Ascending aorta (tissue), 2 donors: ENCODE results near the gene LPXN. TPM values are rescaled to one million over a fixed set of nuclear protein-coding genes. Genes with fewer than 3 reads are reported as not detected.

Experiments
- DNase-seq, 2 donors: peaks; one replicate each; pipeline ENCODE4 v3.0.0-alpha.2; 2019; ENCODE audit warnings: low spot score in 2 of 2
- H3K27ac ChIP-seq, 2 donors: fragments of 200-600 bp; sonication (generic); one replicate each; pipeline ENCODE4 v1.5.1; 2016 to 2017; ENCODE audit warnings: mild to moderate bottlenecking in 1 of 2
- H3K27me3 ChIP-seq: fragments of 200-600 bp; sonication (generic); one replicate; pipeline ENCODE4 v1.5.1; 2017
- H3K36me3 ChIP-seq, 2 donors: fragments of 200-600 bp; sonication (generic); one replicate each; pipeline ENCODE4 v1.5.1; 2016
- H3K4me1 ChIP-seq, 2 donors: fragments of 200-600 bp; sonication (generic); one replicate each; pipeline ENCODE4 v1.5.1; 2016 to 2017; ENCODE audit warnings: mild to moderate bottlenecking in 1 of 2
- H3K4me3 ChIP-seq, 2 donors: fragments of 200-600 bp; sonication (generic); one replicate each; pipeline ENCODE4 v1.5.1; 2016 to 2017; ENCODE audit warnings: mild to moderate bottlenecking in 1 of 2
- H3K9me3 ChIP-seq, 2 donors: fragments of 200-600 bp; sonication (generic); one replicate each; pipeline ENCODE4 v1.5.1; 2016
- intact Hi-C: fragments of 100-400 bp; cut with DNase I; formaldehyde crosslinking; loops from one replicate; pipeline ENCODE4 v1.15.1; 2023
- total RNA-seq: library from RNA; depleted of rRNA; stranded (reverse); fragments of >200 nt; gene quantifications from one replicate; pipeline ENCODE4 v1.1.0, GENCODE V29; 2016
- TF ChIP-seq, protein P1 (sequence below), 3 experiments: fragments of 200-600 bp in 2 of 3; fragments of 450-650 bp in 1 of 3; sonication (generic) in 2 of 3; IDR thresholded peaks; one replicate each; pipeline ENCODE4 v1.5.1; 2016 to 2019; ENCODE audit warnings: antibody characterized with exemption in 3 of 3, mild to moderate bottlenecking in 1 of 3, moderate library complexity in 1 of 3

LPXN gene
- total RNA-seq, 1 donor from 2014 or later = 2.1 TPM

GRCh38 chr11:58530236-58530635, 45.4 kb downstream of the LPXN start:
- Histone ChIP-seq H3K27me3 (no peaks in the 10 kb centered on the region), H3K9me3 (no peaks in the 10 kb centered on the region), H3K36me3 (peaks cover 37 to 54% of the 10 kb centered on the region in 2 donors), H3K4me1 (no peaks in the 10 kb centered on the region), H3K4me3 (no peak overlapping the region), H3K27ac (no peak overlapping the region)
- intact Hi-C loops = no loop called here
- TF ChIP-seq, protein P1, sequence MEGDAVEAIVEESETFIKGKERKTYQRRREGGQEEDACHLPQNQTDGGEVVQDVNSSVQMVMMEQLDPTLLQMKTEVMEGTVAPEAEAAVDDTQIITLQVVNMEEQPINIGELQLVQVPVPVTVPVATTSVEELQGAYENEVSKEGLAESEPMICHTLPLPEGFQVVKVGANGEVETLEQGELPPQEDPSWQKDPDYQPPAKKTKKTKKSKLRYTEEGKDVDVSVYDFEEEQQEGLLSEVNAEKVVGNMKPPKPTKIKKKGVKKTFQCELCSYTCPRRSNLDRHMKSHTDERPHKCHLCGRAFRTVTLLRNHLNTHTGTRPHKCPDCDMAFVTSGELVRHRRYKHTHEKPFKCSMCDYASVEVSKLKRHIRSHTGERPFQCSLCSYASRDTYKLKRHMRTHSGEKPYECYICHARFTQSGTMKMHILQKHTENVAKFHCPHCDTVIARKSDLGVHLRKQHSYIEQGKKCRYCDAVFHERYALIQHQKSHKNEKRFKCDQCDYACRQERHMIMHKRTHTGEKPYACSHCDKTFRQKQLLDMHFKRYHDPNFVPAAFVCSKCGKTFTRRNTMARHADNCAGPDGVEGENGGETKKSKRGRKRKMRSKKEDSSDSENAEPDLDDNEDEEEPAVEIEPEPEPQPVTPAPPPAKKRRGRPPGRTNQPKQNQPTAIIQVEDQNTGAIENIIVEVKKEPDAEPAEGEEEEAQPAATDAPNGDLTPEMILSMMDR (IDR thresholded peaks at IDR 0.05) = no peak
- no peak for DNase-seq

GRCh38 chr11:58527429-58527828, 48.2 kb downstream of the LPXN start:
- Histone ChIP-seq H3K9me3 (no peaks in the 10 kb centered on the region), H3K27ac (no peak overlapping the region), H3K27me3 (no peaks in the 10 kb centered on the region), H3K4me1 (no peaks in the 10 kb centered on the region), H3K36me3 (peaks cover 28 to 40% of the 10 kb centered on the region in 2 donors), H3K4me3 (no peak overlapping the region)
- intact Hi-C loops = no loop called here
- no peak for DNase-seq
- TF ChIP-seq, protein P1 (IDR thresholded peaks at IDR 0.05) = no peak

DNA sequence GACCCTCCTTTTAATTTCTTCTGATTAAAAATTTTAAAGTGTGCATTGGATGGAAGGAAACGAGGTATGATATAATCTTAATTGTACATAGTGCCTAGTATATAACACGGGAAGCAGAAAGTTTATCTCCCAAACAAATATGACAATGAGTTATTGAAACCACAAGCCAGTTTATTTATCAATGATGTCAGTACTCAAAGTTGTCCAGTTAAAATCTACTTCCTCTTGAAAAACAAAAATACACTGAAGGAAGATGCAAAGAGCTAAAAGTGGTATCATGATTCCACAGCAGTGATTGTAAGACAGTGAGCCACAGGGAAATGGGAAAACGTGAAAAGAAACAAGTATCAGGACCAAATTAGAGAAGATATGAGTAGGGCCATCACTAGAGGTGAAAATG, 48.9 kb downstream of the LPXN start:
- H3K27me3 ChIP-seq = no peaks in the 10 kb centered on the region
- no peak overlapping the region for H3K27ac ChIP-seq
- peaks cover 21 to 32% of the 10 kb centered on the region in 2 donors for H3K36me3 ChIP-seq
- intact Hi-C loops = no loop called here
- H3K4me3 ChIP-seq = no peak overlapping the region
- H3K9me3 ChIP-seq = no peaks in the 10 kb centered on the region
- TF ChIP-seq, protein P1 (IDR thresholded peaks at IDR 0.05) = no peak
- H3K4me1 ChIP-seq = no peaks in the 10 kb centered on the region
- DNase-seq = no peak

- no peak for DNase-seq
- peaks cover 20 to 21% of the 10 kb centered on the region in 2 donors for H3K36me3 ChIP-seq
- TF ChIP-seq, protein P1 (IDR thresholded peaks at IDR 0.05) = no peak
- no peaks in the 10 kb centered on the region for H3K4me1 ChIP-seq
- no peak overlapping the region for H3K27ac ChIP-seq
- no peaks in the 10 kb centered on the region for H3K9me3 ChIP-seq
- no peaks in the 10 kb centered on the region for H3K27me3 ChIP-seq
- intact Hi-C loops = no loop called here
- H3K4me3 ChIP-seq = no peak overlapping the region
Measured at GRCh38 chr11:58525037-58525614, 50.5 kb downstream of the LPXN start.

DNA sequence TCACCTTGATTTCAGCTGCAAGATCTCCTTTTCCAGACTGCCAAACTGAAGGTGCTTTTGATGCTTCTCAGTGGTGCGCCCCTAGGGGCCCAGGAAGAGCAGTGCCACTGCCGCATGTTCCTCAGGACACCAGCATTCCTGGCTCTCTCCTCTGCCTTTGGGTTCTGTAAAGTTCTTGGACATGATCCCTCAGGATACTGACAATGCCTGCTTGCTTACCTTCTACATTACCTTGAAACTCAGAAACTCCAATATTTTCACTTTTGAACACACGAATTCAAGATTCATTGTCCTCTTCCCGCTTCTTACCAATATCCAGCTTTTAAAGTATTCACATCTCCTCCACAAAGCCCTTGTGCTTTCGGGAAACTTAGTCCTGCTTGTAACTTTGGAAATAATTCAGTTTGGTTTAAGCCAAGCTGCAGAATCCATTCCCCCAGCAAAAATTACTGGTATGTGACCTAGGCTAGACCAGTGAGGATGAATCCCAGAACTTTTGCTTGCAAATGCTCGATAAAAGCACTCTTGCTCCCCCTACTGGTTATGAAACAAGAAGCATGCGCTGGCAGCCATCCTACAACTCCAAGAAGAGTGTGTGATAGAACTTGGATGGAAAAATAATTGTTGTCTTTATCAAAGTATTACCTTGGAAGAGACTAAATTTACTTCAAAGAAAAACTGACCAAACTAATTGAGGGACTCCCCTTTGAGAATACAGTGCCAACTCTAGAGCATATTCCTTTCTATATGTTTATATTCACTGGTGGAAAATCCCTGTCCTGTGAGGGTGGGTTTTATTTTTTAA, 51.2 kb downstream of the LPXN start:
- TF ChIP-seq, protein P1 (IDR thresholded peaks at IDR 0.05) = peak; percentile 57 to 67 (median 63)
- peak in 1 of 2 donors; percentile 83 for DNase-seq
- peak overlapping the region; percentile 9 to 45 for H3K27ac ChIP-seq
- H3K4me3 ChIP-seq = peak overlapping the region in 1 of 2 donors; percentile 43
- peaks cover 15 to 18% of the 10 kb centered on the region in 2 donors for H3K36me3 ChIP-seq
- intact Hi-C loops = no loop called here
- no peaks in the 10 kb centered on the region for H3K4me1 ChIP-seq
- no peaks in the 10 kb centered on the region for H3K9me3 ChIP-seq
- H3K27me3 ChIP-seq = no peaks in the 10 kb centered on the region
